ENCODE data around the gene SORL1. TPM values are rescaled to one million over a fixed set of nuclear protein-coding genes. Genes with fewer than 3 reads are reported as not detected.

The SORL1 gene
- total and polyA plus RNA-seq, 2 of the 8 experiments (the other 6 are each of a cell fraction or from before 2014, with no cell fraction given) = 38.1 to 65.5 TPM

DNA sequence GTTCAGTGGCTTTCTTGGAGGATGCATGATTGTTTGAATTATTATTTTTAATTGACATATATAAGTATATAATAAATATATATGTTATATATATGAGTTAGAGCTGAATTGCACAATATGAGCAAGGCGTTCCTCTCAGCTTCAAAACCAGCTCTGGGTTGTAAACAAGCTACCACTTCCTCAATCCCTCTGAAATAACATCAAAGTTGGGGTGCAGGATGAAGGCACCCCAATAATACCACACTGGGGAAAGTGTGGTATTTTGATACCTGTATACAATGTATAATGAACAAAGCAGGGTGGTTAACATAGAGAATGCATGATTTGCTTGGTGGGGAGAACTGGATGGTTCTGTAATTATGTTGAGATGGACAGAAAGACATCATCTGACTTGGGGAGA lies 1.7 kb upstream of the SORL1 start:
- Histone ChIP-seq H3K4me2 (ENCODE audit: insufficient read depth in 1 of 2, low read depth in 2 of 2, low read length in 2 of 2) (no peak overlapping the region), H4K20me1 (replicated peaks in 1 of 2; ENCODE audit: control insufficient read depth in 1 of 2, insufficient read depth in 2 of 2, low read length in 2 of 2) (peaks cover 0 to 2% of the 10 kb centered on the region in 2 experiments), H3K23me2 (ENCODE audit: low read depth, low read length) (peaks cover 10% of the 10 kb centered on the region), H4K8ac (ENCODE audit: extremely low read depth, insufficient read depth, low read length) (no peak overlapping the region; the same call in 1 of the 2 replicates), H2BK5ac (ENCODE audit: low read depth, low read length) (no peak overlapping the region; the same call in 1 of the 2 replicates), H3K56ac (replicated peaks; ENCODE audit: insufficient read length, low read depth, low read length) (no peak overlapping the region), H3K18ac (ENCODE audit: extremely low read depth, low read length) (no peak overlapping the region), H3K79me1 (ENCODE audit: low read depth, low read length) (no peaks in the 10 kb centered on the region; the same call in 1 of the 2 replicates), H3K27me3 (replicated peaks in 1 of 4; ENCODE audit: control insufficient read depth in 3 of 4, extremely low read depth in 1 of 4, insufficient read depth in 3 of 4, low read length in 3 of 4) (peaks cover 0 to 3% (median 1%) of the 10 kb centered on the region in 4 experiments; a peak in 4 of 7 replicates), H3K27ac (ENCODE audit: low read depth, low read length) (no peak overlapping the region), H3K4me1 (replicated peaks in 1 of 4; ENCODE audit: control insufficient read depth in 3 of 4, insufficient read depth in 4 of 4, low read length in 3 of 4) (peaks cover 9 to 18% (median 11%) of the 10 kb centered on the region in 4 experiments), H2BK12ac (ENCODE audit: low read depth, low read length) (peak overlapping the region; percentile 55; the same call in 1 of the 2 replicates), H2AK5ac (ENCODE audit: low read depth, low read length) (0 out of 2 replicates have a peak overlapping the region, but pooled peaks have one; percentile 49), H3K4me3 (ENCODE audit: extremely low read depth in 1 of 4, insufficient read depth in 2 of 4, low read depth in 3 of 4, low read length in 4 of 4) (no peak overlapping the region), H3K4ac (replicated peaks; ENCODE audit: insufficient read length, low read depth, low read length) (no peak overlapping the region), H3K14ac (ENCODE audit: insufficient read length) (no peak overlapping the region), H2AFZ (ENCODE audit: low read length) (no peak overlapping the region), H3K23ac (ENCODE audit: insufficient read length) (no peak overlapping the region), H3K36me3 (ENCODE audit: control insufficient read depth in 2 of 4, insufficient read depth in 4 of 4, low read length in 3 of 4) (no peaks in the 10 kb centered on the region), H2BK15ac (ENCODE audit: low read length) (no peak overlapping the region; the same call in 1 of the 2 replicates), H3K9me3 (ENCODE audit: insufficient read depth in 2 of 2, low read depth in 1 of 2, low read length in 1 of 2) (no peaks in the 10 kb centered on the region), H3K9ac (replicated peaks in 1 of 4; ENCODE audit: extremely low read depth in 1 of 4, low read depth in 3 of 4, low read length in 3 of 4) (no peak overlapping the region), H4K91ac (replicated peaks; ENCODE audit: insufficient read length, low read length) (no peak overlapping the region), H3K79me2 (ENCODE audit: control insufficient read depth in 1 of 2, insufficient read depth in 2 of 2, low read length in 2 of 2) (peaks cover 6 to 30% of the 10 kb centered on the region in 2 experiments; a peak in 3 of 4 replicates), H2BK20ac (ENCODE audit: low read length) (no peak overlapping the region), H4K5ac (ENCODE audit: insufficient read length, low read depth, low read length) (no peak overlapping the region), H2BK120ac (replicated peaks; ENCODE audit: low read depth, low read length) (no peak overlapping the region)
- 86% methylated on average over 1 of the region's 1 CpG; no CpG with 5 or more reads in 1 of the 2 experiments for WGBS, 2 experiments (ENCODE audit: extremely low coverage in 1 of 2, insufficient coverage in 1 of 2, insufficient read length in 1 of 2, insufficient replicate concordance in 2 of 2, low coverage in 1 of 2, low lambda C conversion rate in 2 of 2, missing lambda C conversion rate in 1 of 2)
- FAIRE-seq (no peak), DNase-seq (ENCODE audit: low read depth in 1 of 2, low spot score in 2 of 2) (no peak)
- TF ChIP-seq BRCA1 (IDR thresholded peaks at IDR 0.05; ENCODE audit: low read depth, low read length) (no peak), CHD2 (IDR thresholded peaks at IDR 0.05; ENCODE audit: low read length) (no peak), BACH1 (IDR thresholded peaks at IDR 0.05; ENCODE audit: low read length) (no peak), RBBP5 (IDR thresholded peaks at IDR 0.05; ENCODE audit: borderline replicate concordance, low read depth, low read length) (no peak), RXRA (IDR thresholded peaks at IDR 0.05; ENCODE audit: insufficient read depth, low read depth, low read length) (no peak), CBX5 (IDR thresholded peaks at IDR 0.05; ENCODE audit: low read depth, low read length) (no peak), FOSL1 (IDR thresholded peaks at IDR 0.05; ENCODE audit: insufficient read depth, low read depth, low read length) (no peak), GTF2F1 (IDR thresholded peaks at IDR 0.05; ENCODE audit: borderline replicate concordance, low read depth, low read length) (no peak)
- TF ChIP-seq, protein P1, sequence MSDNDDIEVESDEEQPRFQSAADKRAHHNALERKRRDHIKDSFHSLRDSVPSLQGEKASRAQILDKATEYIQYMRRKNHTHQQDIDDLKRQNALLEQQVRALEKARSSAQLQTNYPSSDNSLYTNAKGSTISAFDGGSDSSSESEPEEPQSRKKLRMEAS (IDR thresholded peaks at IDR 0.05) = no peak
- TF ChIP-seq, protein P2, sequence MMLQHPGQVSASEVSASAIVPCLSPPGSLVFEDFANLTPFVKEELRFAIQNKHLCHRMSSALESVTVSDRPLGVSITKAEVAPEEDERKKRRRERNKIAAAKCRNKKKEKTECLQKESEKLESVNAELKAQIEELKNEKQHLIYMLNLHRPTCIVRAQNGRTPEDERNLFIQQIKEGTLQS (IDR thresholded peaks at IDR 0.05; ENCODE audit: insufficient read depth, low read depth, low read length) = no peak
- POLR2A ChIA-PET (ENCODE audit: partially characterized antibody) = interaction anchor here (2.3 to 2.8 kb wide), 2 partner anchors 12 to 17 kb away, joined by 8 to 11 read pairs; no protein-coding TSS in a partner anchor
- CTCF ChIA-PET (ENCODE audit: partially characterized antibody) = interaction anchor here (1.0 to 2.8 kb wide), 8 partner anchors 9 to 224 kb away, joined by 3 to 18 read pairs (median 6); no protein-coding TSS in a partner anchor

Measured in H1 (cell line).